Endothelial cell (in vitro differentiated cells): ENCODE results near the gene PGF. TPM values are rescaled to one million over a fixed set of nuclear protein-coding genes. Genes with fewer than 3 reads are reported as not detected.
A peak's percentile ranks its signal among the peaks of the same experiment; 100 is the strongest.

Experiments used
- DNase-seq: peaks from one replicate; pipeline ENCODE4 v3.0.0; 2021; ENCODE audit warnings: low spot score
- H3K27ac Mint-ChIP-seq: one replicate; pipeline ENCODE4 v1.8.0; 2021; ENCODE audit warnings: mixed read lengths, inconsistent platforms; ENCODE audit not compliant: unreplicated experiment
- H3K27me3 Mint-ChIP-seq: one replicate; pipeline ENCODE4 v1.8.0; 2021; ENCODE audit warnings: mild to moderate bottlenecking, moderate library complexity, mixed read lengths, inconsistent platforms; ENCODE audit not compliant: unreplicated experiment
- H3K36me3 Mint-ChIP-seq: one replicate; pipeline ENCODE4 v1.8.0; 2021; ENCODE audit warnings: mild to moderate bottlenecking, low read depth, mixed read lengths, inconsistent platforms; ENCODE audit not compliant: unreplicated experiment
- H3K4me1 Mint-ChIP-seq: one replicate; pipeline ENCODE4 v1.8.0; 2021; ENCODE audit warnings: mild to moderate bottlenecking, mixed read lengths, inconsistent platforms; ENCODE audit not compliant: unreplicated experiment
- H3K4me3 Mint-ChIP-seq: one replicate; pipeline ENCODE4 v1.8.0; 2021; ENCODE audit warnings: mild to moderate bottlenecking, mixed read lengths, inconsistent platforms; ENCODE audit not compliant: unreplicated experiment
- H3K9me3 Mint-ChIP-seq: one replicate; pipeline ENCODE4 v1.8.0; 2021; ENCODE audit warnings: mixed read lengths, inconsistent platforms; ENCODE audit not compliant: unreplicated experiment
- CTCF ChIP-seq: fragments of 200-600 bp; sonication (generic); IDR thresholded peaks from one replicate; pipeline ENCODE4 v1.5.0; 2021; ENCODE audit warnings: antibody characterized with exemption; ENCODE audit not compliant: unreplicated experiment
- total RNA-seq: library from RNA; stranded (reverse); fragmentation: NEBNext Ultra II Directional; extraction: Animal tissue kit (Norgen Biotek cat#: 25700); gene quantifications from one replicate; pipeline ENCODE4 v1.2.1, GENCODE V29; 2021; ENCODE audit not compliant: unreplicated experiment

The PGF gene
- total RNA-seq, 1 donor from 2014 or later = 6.5 TPM

DNA sequence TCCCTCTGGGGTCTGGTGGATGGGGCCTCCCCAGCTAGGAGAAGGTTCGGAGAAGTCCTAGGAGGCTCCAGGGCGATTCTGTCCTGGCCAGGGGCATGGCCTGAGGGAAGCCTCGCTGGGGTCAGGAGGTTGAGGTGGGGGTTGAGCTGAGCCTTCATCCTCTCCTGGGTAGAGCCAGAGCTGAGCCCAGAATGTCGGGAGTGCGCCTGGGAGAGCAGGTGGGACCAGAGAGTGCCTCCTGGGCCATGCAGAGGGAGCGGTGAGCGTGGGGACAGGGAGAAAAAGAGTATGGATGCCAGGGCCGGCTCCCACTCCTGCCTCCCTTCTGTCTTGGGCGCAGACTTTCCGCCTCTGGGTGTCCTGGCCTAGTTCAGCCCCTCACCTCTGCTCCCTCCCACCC is 45.5 kb downstream of the PGF start:
- Mint-ChIP-seq H3K27ac (peak overlapping the region; percentile 70), H3K4me1 (peaks cover 11% of the 10 kb centered on the region), H3K9me3 (no peaks in the 10 kb centered on the region), H3K4me3 (peak overlapping the region; percentile 73), H3K27me3 (peaks cover 3% of the 10 kb centered on the region), H3K36me3 (peaks cover 6% of the 10 kb centered on the region)
- DNase-seq = no peak
- TF ChIP-seq CTCF = no peak

DNA sequence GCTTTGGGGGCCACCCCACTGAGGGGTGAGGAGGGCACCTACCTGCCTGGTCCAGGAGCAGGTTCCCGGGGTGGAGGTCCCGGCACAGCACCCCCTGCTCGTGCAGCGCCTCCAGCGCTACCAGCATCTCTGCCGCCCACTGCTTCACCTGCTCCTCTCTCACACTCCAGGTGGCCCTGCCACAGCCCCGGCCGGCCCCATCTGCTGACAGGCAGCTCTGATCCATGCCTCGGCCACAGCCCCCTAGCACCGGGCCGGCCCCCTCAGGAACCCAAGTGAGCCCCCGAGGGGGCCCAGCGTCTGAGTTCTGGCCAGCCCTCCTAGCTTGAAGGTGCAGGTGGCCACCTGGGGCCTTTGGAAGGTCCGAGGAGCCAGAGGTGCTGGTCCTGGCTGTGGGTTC is 45.9 kb downstream of the PGF start:
- peaks cover 11% of the 10 kb centered on the region for H3K4me1 Mint-ChIP-seq
- no peaks in the 10 kb centered on the region for H3K9me3 Mint-ChIP-seq
- peaks cover 10% of the 10 kb centered on the region for H3K36me3 Mint-ChIP-seq
- H3K4me3 Mint-ChIP-seq = no peak overlapping the region
- H3K27me3 Mint-ChIP-seq = peaks cover 3% of the 10 kb centered on the region
- H3K27ac Mint-ChIP-seq = no peak overlapping the region
- TF ChIP-seq CTCF = no peak
- no peak for DNase-seq

DNA sequence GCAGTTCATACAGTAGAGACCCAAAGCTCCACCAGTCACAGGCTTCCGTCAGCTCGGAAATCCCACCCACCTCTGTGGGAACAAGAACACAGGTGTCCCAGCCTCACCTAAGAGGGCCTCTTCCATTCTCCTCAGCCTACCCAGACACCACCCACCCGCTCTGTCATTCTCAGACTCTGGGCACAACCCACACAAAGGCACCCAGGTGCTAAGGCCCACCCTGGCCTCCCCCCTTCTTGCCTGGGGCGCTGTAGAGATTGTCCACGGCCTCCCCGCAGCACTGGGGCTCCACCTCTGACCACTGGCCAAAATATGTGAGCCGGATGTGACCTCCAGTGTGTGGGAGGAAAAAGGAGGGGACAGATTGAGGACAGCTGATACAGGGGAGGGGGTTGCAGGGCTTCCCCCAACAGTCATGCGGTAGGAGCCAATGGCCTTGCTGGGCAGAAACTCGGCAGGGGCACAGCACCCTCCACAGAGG is 46.5 kb downstream of the PGF start:
- H3K4me3 Mint-ChIP-seq = no peak overlapping the region

DNA sequence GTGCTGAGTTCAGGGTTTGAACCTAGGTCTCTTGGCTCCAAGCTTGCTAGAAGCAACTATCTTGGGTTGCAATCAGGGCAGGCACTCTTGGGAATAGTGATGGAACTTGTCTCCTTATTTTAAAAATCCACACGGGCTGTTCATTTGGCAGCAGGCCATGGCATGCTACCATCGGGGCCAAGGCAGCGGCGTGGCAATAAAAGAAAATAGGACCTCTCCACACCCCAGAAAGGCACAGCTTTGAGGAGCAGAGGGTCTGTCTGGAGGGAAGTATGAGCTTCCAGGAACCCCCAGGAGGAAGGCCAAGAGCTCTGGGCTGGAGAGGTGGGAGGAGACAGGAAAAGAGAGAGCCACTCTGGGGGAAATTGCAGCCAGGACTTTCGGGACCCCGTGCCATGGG is 47.7 kb downstream of the PGF start:
- no peak for DNase-seq
- H3K4me3 Mint-ChIP-seq = no peak overlapping the region
- H3K27me3 Mint-ChIP-seq = peaks cover 3% of the 10 kb centered on the region
- H3K9me3 Mint-ChIP-seq = no peaks in the 10 kb centered on the region
- H3K4me1 Mint-ChIP-seq = peaks cover 11% of the 10 kb centered on the region
- H3K36me3 Mint-ChIP-seq = peaks cover 23% of the 10 kb centered on the region
- no peak overlapping the region for H3K27ac Mint-ChIP-seq
- TF ChIP-seq CTCF = no peak

More for the DNA sequence above, 46.5 kb downstream of the PGF start:
- no peak overlapping the region for H3K27ac Mint-ChIP-seq
- DNase-seq = no peak
- no peak for TF ChIP-seq CTCF
- H3K9me3 Mint-ChIP-seq = no peaks in the 10 kb centered on the region
- H3K27me3 Mint-ChIP-seq = peaks cover 3% of the 10 kb centered on the region
- peaks cover 11% of the 10 kb centered on the region for H3K4me1 Mint-ChIP-seq
- peaks cover 15% of the 10 kb centered on the region for H3K36me3 Mint-ChIP-seq

- Mint-ChIP-seq H3K27me3 (peaks cover 3% of the 10 kb centered on the region), H3K27ac (no peak overlapping the region), H3K4me3 (no peak overlapping the region), H3K9me3 (no peaks in the 10 kb centered on the region), H3K4me1 (peaks cover 11% of the 10 kb centered on the region), H3K36me3 (peaks cover 28% of the 10 kb centered on the region)
- no peak for DNase-seq
- peak; percentile 39 for TF ChIP-seq CTCF
These were observed 48.4 kb downstream of the PGF start for GRCh38 chr14:74906925-74907521.
